Measurements from ENCODE around the gene KRT78.
"Not testable (repeated sequence)": the region's sequence is repeated elsewhere in the genome, so short reads cannot be mapped to it uniquely, and the experiment has no call there.

KRT78 gene

DNA sequence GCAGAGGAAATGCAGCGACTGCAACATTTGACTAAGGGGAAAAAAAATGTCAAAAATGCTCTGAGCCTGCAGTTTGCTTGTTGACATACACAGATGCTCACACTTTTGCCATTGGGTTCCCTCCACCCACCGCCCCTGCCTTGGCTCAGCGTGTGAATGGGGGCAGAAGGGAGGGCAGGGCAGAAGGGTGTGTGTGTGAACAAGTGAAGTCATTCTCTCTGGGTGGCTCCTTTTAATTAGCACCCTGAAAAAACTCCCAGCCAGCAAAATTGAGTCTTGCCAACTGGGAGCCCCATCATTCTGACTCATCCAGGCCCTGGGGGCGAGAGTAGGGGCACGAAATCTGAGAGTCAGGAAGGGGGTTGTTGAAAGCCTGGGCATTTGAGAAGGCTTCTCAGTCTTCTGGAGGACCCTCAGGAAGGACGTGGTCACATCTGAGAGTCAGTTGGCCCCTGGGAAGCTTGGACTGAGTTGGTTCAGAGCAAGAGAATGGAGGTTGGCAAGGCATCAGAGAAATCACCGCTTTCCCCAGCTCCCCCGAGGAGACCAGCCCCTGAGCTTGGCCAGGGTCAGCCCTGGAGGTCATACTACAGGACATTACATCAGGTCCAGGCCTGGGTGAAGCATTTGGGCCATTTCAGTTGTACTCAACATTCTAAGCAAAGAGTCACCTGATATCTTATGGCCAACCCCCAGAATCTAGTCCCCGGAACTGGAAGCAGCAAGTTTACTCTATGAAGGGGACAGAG is 22.7 kb upstream of the KRT78 start:
- DNase-seq: no peak

GRCh38 chr12:52870361-52871290 is 21.8 kb upstream of the KRT78 start:
- DNase-seq: peak; percentile 71 to 76

DNA sequence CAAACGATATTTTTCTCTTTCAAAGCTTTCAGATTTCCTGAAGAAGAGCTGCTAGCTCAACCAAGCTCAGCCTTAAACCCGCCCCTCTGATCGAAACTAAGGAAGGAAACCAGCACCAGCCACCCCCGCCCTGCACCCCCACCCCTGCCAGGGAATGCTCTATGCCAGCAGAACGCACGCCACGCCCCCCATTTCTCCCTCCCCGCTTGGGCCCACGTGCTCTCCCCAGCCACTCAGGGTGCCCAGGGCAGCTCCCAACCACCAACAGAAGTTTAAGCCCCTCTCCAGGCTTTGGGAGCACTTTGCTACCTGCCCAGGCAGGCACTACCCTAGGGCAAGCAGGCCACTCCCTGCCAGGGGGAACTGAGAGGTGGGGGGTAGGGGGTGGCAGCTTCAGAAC is 18.8 kb upstream of the KRT78 start:
- peak; percentile 41 to 44 for DNase-seq

- no peak for DNase-seq
These were observed 18.4 kb upstream of the KRT78 start for GRCh38 chr12:52867152-52867551.

DNA sequence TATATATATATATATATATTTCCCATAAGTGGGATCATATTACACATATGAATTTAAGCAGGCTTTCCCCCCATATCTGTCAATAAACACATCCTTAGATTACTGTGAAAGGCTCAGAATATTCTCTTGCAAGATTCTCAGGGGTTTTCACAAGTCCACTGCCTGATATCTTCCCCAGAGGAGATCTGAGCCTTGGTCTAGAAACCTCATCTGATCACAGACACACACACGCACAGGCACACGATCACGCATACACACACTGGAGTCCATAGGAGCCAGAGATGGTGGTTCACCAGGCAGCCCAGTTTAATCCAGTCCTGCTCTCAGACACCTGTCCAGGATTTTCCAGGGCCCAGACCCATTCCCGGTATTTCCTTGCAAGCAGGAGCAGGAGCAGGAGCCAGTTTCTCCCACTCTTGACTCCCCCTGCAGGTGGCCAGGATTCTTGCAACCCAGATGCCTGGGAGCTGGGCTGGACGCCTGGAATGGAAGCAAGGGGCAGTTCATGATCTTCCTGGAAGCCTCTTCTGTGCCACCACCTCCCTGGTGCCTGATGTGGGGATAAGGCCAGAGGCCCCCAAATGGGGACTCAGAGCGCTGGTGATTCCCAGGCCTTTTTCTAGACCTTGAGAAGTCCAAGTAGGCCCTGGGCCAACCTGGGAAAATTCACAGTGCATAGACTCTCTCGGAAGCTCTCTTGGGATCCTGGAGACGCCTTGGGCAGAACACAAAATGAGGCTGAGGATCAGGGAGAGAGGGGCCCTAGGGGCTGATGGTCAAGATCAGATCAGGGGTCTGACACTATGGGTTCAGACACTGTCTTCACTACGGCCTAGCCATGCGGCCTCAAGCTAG is 16.5 kb upstream of the KRT78 start:
- DNase-seq: no peak

DNA sequence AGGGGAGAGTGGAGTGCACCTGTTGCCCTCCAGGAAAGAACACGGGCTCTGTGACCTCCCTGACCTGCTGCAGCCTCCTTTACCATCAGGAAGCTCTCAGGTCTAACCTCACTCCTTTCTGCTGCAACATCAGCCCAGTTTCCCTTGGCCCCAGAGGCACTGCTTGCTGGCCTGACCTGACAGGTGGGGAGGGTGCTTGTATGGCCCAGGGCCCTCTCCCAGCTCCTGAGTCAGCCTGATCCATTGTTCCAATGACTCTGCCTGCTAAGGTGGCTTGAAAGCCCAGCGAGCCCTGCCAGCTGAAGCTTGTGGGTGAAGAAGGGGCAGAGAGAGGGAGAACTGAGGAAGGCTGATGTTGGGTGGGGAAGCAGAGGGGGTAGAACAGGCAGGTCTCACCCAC is 13.2 kb upstream of the KRT78 start:
- DNase-seq: no peak

DNA sequence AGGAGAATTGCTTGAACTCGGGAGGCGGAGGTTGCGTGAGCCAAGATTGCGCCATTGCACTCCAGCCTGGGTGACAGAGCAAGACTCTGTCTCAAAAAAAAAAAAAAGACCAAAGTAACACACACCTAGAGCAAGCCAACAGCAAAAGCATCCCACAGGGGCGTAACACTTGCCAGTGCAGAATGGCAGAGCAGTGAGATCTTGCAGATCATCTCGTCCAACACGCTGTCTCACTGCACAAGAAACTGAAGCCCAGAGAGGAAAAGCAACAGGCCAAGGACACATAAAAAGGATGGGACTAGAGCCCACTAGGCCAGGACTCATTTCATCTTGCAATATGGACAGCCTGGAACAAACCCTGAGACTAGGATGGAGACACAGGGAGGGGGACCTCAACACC is 12.7 kb upstream of the KRT78 start:
- no peak for DNase-seq

GRCh38 chr12:52860102-52860823 is 11.5 kb upstream of the KRT78 start:
- no peak for DNase-seq

DNA sequence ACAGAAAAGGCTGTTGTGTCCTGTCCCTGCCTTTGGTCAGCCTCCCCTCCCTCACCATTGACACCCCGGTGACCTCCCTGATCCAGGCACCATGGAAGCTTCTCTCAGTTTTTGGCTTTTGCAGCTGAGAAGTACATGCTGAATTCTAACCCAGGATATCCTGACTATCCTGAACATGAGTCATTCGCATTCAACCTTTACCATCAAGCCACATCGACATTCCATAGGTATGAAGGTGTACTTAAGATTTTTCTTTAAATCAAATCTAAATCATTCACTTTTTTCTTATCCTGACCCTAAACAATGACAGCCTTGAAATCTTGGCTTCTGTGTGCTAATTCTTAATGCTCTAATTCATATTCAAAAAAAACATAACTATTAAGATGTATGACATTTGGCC is 8.7 kb upstream of the KRT78 start:
- no peak for DNase-seq

DNA sequence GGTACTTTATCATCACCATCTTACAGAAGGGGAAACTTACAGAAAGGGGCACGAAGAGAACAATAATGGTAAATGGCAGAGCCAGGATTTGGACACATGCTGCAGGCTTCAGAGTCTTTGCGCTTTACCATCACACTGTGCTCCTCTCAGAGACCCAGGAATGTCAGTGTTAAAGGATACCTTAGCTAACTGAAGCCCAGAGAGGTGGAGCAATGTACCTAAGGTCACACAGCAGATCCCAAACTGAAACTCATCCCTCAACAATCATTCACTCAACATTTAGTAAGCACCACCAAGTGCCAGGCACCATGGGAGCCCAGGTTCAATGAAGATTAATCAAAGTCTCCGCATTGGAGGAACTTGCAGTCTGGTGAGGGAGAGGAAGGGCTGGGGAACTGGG is 8.0 kb upstream of the KRT78 start:
- no peak for DNase-seq

GRCh38 chr12:52856077-52856476 is 7.3 kb upstream of the KRT78 start:
- DNase-seq: not testable (repeated sequence)

- no peak for DNase-seq
These were observed 3.0 kb upstream of the KRT78 start for GRCh38 chr12:52851787-52852186.

DNA sequence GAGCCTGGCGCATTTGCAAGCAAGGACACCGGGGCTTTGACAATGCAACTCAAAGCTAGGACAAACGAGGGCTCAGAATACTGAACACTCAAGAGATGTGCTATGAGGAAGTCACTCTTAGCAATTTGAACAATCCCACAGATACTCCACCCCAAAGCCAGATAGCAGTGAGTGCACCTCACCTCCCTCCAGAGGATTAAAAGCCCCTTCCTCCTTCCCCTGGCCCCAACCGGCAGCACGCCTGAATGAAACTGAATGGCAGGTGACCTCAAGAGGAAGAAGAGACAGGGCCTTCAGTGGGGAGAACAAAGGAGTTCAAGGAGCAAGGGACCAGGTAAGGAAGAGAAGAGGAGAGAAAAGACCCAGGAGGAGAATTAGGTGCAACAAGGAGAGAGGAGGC is 1.9 kb upstream of the KRT78 start:
- DNase-seq: no peak

GRCh38 chr12:52849511-52849910 is 717 bp upstream of the KRT78 start:
- DNase-seq: no peak

DNA sequence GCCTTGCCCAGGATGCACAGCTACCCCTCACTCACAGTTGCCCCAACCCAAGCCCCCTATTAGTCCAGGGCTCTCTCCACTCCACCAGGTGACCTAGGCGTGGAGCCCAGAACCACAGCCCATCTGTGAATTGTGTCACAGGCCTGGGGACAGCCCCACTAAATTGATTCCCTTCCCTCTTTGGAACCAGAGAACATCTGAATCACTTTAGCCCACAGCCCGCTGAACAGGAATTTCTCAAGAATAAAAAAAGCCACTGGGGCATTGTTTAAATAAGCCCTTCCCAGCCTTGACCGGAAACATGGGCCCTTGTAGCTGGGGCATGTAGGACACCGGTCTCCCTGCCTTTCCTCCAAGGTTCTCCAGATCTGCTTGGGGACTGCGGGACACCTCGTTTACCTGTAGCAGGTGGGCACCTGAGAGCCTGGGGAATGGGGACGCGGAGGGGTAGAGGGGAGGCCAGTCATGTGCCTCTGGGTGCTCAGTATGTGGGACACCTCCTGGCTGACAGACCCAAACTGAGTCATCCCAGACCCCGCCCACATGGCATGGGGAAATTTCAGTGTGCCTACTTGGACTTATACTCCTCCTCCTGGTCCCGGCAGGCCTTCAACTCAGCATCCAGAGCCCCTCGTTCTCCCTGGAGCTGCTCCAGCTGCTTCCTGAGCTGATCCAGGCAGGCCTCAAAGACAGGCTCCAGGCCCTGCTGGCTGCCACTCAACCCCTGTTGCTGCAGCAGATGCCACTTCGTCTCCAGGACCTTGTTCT is 1.3 kb downstream of the KRT78 start:
- no peak for DNase-seq

DNA sequence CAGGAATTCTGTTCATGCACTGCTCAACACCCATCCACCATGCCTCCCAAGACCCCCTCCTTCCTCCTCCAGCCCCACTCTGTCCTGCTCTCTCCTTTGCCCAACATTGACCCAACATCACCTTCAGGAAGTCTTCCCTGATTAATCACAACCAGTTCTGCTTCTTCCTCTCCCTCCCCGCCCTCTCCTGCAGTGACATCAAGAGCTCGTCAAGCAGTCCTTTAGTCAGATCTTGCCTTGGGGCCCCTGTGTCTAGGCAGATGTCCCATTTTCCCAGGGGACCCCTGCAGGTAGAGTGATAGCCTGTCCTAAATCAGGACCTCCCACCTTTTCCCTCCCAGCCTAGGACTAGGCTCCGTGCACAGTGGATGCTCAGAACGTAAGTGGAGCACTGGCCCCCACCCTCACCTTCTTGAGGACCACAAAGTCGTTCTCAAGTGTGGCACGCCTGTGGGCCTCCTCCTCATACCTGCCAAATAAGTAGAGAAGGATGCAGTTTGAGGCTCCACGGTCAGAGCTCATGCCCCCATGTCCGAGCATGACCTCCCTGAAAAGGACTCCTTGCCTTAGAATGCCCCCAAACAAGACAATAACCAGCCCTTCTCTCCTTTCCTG is 2.3 kb downstream of the KRT78 start:
- DNase-seq: no peak

- no peak for DNase-seq
These were observed 2.8 kb downstream of the KRT78 start for GRCh38 chr12:52845946-52846345.

DNA sequence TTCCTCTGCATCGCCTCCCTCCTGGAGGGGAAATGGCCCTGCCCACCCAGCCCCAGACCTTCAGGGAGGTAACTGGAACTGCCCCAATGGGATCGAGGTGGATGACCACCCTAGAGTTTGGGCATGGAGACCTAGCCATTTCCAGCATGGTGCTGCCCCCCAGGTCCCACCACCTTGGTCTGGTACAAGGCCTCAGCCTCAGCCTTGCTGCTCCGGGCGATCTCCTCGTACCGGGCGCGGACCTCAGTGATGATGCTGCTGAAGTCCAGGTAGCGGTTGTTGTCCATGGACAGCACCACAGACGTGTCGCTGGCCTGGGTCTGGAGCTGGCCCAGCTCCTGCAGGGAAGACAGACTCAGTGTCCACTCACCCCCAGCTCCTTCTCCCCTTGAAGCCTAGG is 4.4 kb downstream of the KRT78 start:
- DNase-seq: no peak

DNA sequence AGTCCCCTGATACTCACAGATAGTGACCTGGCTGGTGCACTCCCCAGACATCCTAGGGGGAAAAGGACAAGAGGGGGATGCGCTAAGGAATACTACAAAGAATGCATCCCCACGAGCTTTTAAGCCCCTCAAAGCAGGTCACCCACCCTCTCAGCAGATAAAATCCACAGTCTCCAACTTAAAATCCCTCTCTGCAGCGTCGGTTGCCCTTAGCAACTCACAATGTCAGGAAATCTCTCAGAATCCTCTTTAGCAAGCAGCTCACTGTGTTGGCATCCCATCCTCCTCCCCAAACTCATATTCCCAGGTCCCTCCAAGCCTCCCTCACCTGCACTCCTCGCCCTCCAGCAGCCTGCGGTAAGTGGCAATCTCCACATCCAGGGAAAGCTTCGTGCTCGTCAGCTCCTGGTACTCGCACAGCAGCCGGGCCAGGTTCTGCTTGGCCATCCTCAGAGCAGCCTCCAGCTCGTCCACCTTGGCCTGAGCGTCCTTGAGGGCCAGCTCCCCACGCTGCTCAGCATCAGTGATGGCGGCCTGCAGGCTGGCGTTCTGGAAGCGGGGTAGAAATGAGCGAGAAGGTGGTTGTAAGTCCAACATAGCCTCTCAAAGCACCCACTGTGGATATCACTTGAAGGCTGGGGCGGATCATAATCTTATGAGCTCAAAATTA is 9.2 kb downstream of the KRT78 start:
- no peak for DNase-seq

- no peak for DNase-seq
These were observed 10.0 kb downstream of the KRT78 start for GRCh38 chr12:52838609-52839435.
